HTERT RPE-1 (cell line): ENCODE measurements around the gene GPR176.

ENCODE experiments used
- in situ Hi-C: fragments of 300-500 bp; cut with MboI; formaldehyde crosslinking; loops from 4 replicates; pipeline ENCODE4 v1.14.3; 2020; ENCODE audit warnings: low sequenced_read_pairs

GPR176 gene

GRCh38 chr15:39919748-39920509 lies at the start of gene GPR176:
Gene GPR176, minus strand, starts transcription at chr15:39920266. Its CDS starts 240 bp downstream, at chr15:39920026.
- in situ Hi-C loops: no loop called here

- in situ Hi-C loops: no loop called here
These were observed 48.9 kb upstream of the GPR176 start for GRCh38 chr15:39969002-39969394.

- in situ Hi-C loops: no loop called here
These were observed 48.4 kb upstream of the GPR176 start for GRCh38 chr15:39968273-39969001.

GRCh38 chr15:39966521-39966920 lies 46.5 kb upstream of the GPR176 start:
- in situ Hi-C loops: no loop called here

GRCh38 chr15:39963786-39964185 lies 43.7 kb upstream of the GPR176 start:
- in situ Hi-C loops: no loop called here

- in situ Hi-C loops: no loop called here
These were observed 41.0 kb upstream of the GPR176 start for GRCh38 chr15:39961051-39961450.

GRCh38 chr15:39960411-39960810 lies 40.3 kb upstream of the GPR176 start:
- in situ Hi-C loops: no loop called here

- in situ Hi-C loops: no loop called here
These were observed 39.3 kb upstream of the GPR176 start for GRCh38 chr15:39959411-39959810.

GRCh38 chr15:39957481-39957880 lies 37.4 kb upstream of the GPR176 start:
- in situ Hi-C loops: no loop called here

- in situ Hi-C loops: no loop called here
These were observed 33.5 kb upstream of the GPR176 start for GRCh38 chr15:39953521-39953920.

- in situ Hi-C loops: no loop called here
These were observed 31.5 kb upstream of the GPR176 start for GRCh38 chr15:39951561-39951960.

- in situ Hi-C loops: no loop called here
These were observed 28.8 kb upstream of the GPR176 start for GRCh38 chr15:39948817-39949216.

GRCh38 chr15:39947401-39948197 lies 27.5 kb upstream of the GPR176 start:
- in situ Hi-C loops: no loop called here

GRCh38 chr15:39946862-39947261 lies 26.8 kb upstream of the GPR176 start:
- in situ Hi-C loops: no loop called here

- in situ Hi-C loops: no loop called here
These were observed 24.7 kb upstream of the GPR176 start for GRCh38 chr15:39944726-39945125.

GRCh38 chr15:39942753-39943150 lies 22.7 kb upstream of the GPR176 start:
- in situ Hi-C loops: no loop called here

GRCh38 chr15:39942101-39942752 lies 22.2 kb upstream of the GPR176 start:
- in situ Hi-C loops: no loop called here

GRCh38 chr15:39939487-39940452 lies 19.7 kb upstream of the GPR176 start:
- in situ Hi-C loops: no loop called here

- in situ Hi-C loops: no loop called here
These were observed 17.6 kb upstream of the GPR176 start for GRCh38 chr15:39937696-39938095.

GRCh38 chr15:39936681-39937080 lies 16.6 kb upstream of the GPR176 start:
- in situ Hi-C loops: no loop called here
